HG03095 (cell line): ENCODE data around the gene STXBP4.
A peak's percentile ranks its signal among the peaks of the same experiment; 100 is the strongest.

Source experiments
- ATAC-seq: cut with Tn5 transposase; IDR thresholded peaks from one replicate; pipeline ENCODE4 v1.9.1; 2021; ENCODE audit warnings: moderate library complexity; ENCODE audit not compliant: unreplicated experiment

The STXBP4 gene

GRCh38 chr17:54968262-54968987 is at the start of gene STXBP4, which contains the start of gene COX11:
STXBP4 (plus strand) TSS chr17:54968765; CDS start chr17:54986220, 17,455 bp downstream.
COX11 (minus strand) TSS chr17:54968654; CDS start chr17:54968646, 8 bp downstream.
- ATAC-seq: peak; percentile 95

- ATAC-seq: no peak
Observed at GRCh38 chr17:54919425-54919824, 49.1 kb upstream of the STXBP4 start.

- no peak for ATAC-seq
Observed at GRCh38 chr17:54920819-54921218, 47.7 kb upstream of the STXBP4 start.

- no peak for ATAC-seq
Observed at GRCh38 chr17:54924405-54924804, 44.2 kb upstream of the STXBP4 start.

- no peak for ATAC-seq
Observed at GRCh38 chr17:54927525-54927924, 41.0 kb upstream of the STXBP4 start.

- no peak for ATAC-seq
Observed at GRCh38 chr17:54932711-54933110, 35.9 kb upstream of the STXBP4 start.

- no peak for ATAC-seq
Observed at GRCh38 chr17:54933921-54934320, 34.6 kb upstream of the STXBP4 start.

- no peak for ATAC-seq
Observed at GRCh38 chr17:54935471-54935870, 33.1 kb upstream of the STXBP4 start.

GRCh38 chr17:54937018-54937417 is 31.5 kb upstream of the STXBP4 start:
- ATAC-seq: no peak

- ATAC-seq: no peak
Observed at GRCh38 chr17:54937426-54937825, 31.1 kb upstream of the STXBP4 start.

GRCh38 chr17:54941285-54941684 is 27.3 kb upstream of the STXBP4 start:
- no peak for ATAC-seq

GRCh38 chr17:54944796-54945195 is 23.8 kb upstream of the STXBP4 start:
- no peak for ATAC-seq

GRCh38 chr17:54945231-54945630 is 23.3 kb upstream of the STXBP4 start:
- no peak for ATAC-seq

GRCh38 chr17:54945671-54946070 is 22.9 kb upstream of the STXBP4 start:
- no peak for ATAC-seq

GRCh38 chr17:54947396-54947795 is 21.2 kb upstream of the STXBP4 start:
- no peak for ATAC-seq

- no peak for ATAC-seq
Observed at GRCh38 chr17:54948380-54948779, 20.2 kb upstream of the STXBP4 start.

- no peak for ATAC-seq
Observed at GRCh38 chr17:54950116-54950515, 18.4 kb upstream of the STXBP4 start.

- no peak for ATAC-seq
Observed at GRCh38 chr17:54951286-54951685, 17.3 kb upstream of the STXBP4 start.

GRCh38 chr17:54956791-54957190 is 11.8 kb upstream of the STXBP4 start:
- no peak for ATAC-seq

GRCh38 chr17:54967621-54968261 is 824 bp upstream of the STXBP4 start:
- ATAC-seq: peak; percentile 12

GRCh38 chr17:54968988-54969332 is 395 bp downstream of the STXBP4 start:
- peak; percentile 26 for ATAC-seq
